ENCODE results near the gene CFDP1. TPM values are rescaled to one million over a fixed set of nuclear protein-coding genes. Genes with fewer than 3 reads are reported as not detected.

Gene CFDP1
- total and polyA plus RNA-seq, 2 of the 13 experiments (the other 11 are each of a cell fraction or from before 2014, with no cell fraction given), result 78.6 to 153 TPM

GRCh38 chr16:75252049-75252864 is 181.0 kb downstream of the CFDP1 start:
- CTCF ChIA-PET (ENCODE audit: low intra/inter-chr PET ratio, low total read pairs), result no interaction called here
- TF ChIP-seq RXRA (CRISPR knock-in tag; IDR thresholded peaks at IDR 0.05) (peak; percentile 13; the same call in 1 of the 2 replicates), ZNF687 (CRISPR knock-in tag; IDR thresholded peaks at IDR 0.05) (peak; percentile 67), FOXO1 (CRISPR knock-in tag; IDR thresholded peaks at IDR 0.05) (no peak; the same call in 1 of the 2 replicates), ZNF276 (CRISPR knock-in tag; IDR thresholded peaks at IDR 0.05; ENCODE audit: low read depth) (no peak; the same call in 1 of the 2 replicates), DMTF1 (CRISPR knock-in tag; IDR thresholded peaks at IDR 0.05) (no peak), GTF3A (CRISPR knock-in tag; conservative IDR thresholded peaks at IDR 0.05) (no peak), SP2 (CRISPR knock-in tag; IDR thresholded peaks at IDR 0.05) (no peak), ZNF780A (CRISPR knock-in tag; IDR thresholded peaks at IDR 0.05) (peak; percentile 65; the same call in 1 of the 2 replicates), ZNF292 (CRISPR knock-in tag; IDR thresholded peaks at IDR 0.05; ENCODE audit: borderline replicate concordance, low read depth) (0 out of 2 replicates have a peak, but pooled peaks have one; percentile 32), SPEN (CRISPR knock-in tag; IDR thresholded peaks at IDR 0.05; ENCODE audit: low read depth) (0 out of 2 replicates have a peak, but pooled peaks have one; percentile 63), KMT2B (CRISPR knock-in tag; IDR thresholded peaks at IDR 0.05) (no peak), POLR2AphosphoS2 (IDR thresholded peaks at IDR 0.05; ENCODE audit: low read depth, low read length) (peak; percentile 16; the same call in 1 of the 2 replicates), BORCS8-MEF2B (CRISPR knock-in tag; IDR thresholded peaks at IDR 0.05) (peak; percentile 24; the same call in 1 of the 2 replicates), ZNF781 (CRISPR knock-in tag; IDR thresholded peaks at IDR 0.05; ENCODE audit: borderline replicate concordance, not compliant biosample characterization) (peak; percentile 84), TEAD3 (CRISPR knock-in tag; optimal IDR thresholded peaks at IDR 0.05; ENCODE audit: borderline replicate concordance) (peak; percentile 1)

More at GRCh38 chr16:75252049-75252864, 181.0 kb downstream of the CFDP1 start:
- no peaks in the 10 kb centered on the region for H3K9me3 ChIP-seq (ENCODE audit: low read length)
- intact Hi-C loops (cut with micrococcal nuclease; ENCODE audit: unreplicated experiment) (loop anchor here (5.0 kb wide), 1 partner anchor 135 kb away; no protein-coding TSS in a partner anchor), in situ Hi-C loops (cut with HindIII; ENCODE audit: extremely low pct_ligation_motif_present, low pct_unique_long_range_greater_than_20kb) (no loop called here)
- H2AFZ ChIP-seq (ENCODE audit: low read length), result no peak overlapping the region
- peak overlapping the region; percentile 34 to 70 (median 43) for H3K4me3 ChIP-seq (replicated peaks in 1 of 3; ENCODE audit: insufficient read depth in 1 of 3, low read depth in 2 of 3, low read length in 3 of 3)
- POLR2A ChIA-PET, result interaction anchor here (0.8 to 14.7 kb wide), 6 partner anchors 12 to 76 kb away, joined by 3 to 312 read pairs (median 11); no protein-coding TSS in a partner anchor
- H3K36me3 ChIP-seq (replicated peaks in 1 of 2; ENCODE audit: control insufficient read depth in 1 of 2, insufficient read depth in 2 of 2, low read length in 2 of 2), result peaks cover 0 to 6% of the 10 kb centered on the region in 2 experiments; a peak in 2 of 5 replicates
- peak overlapping the region; percentile 70 for H3K9ac ChIP-seq (ENCODE audit: insufficient read depth, low read depth, low read length)
- FAIRE-seq (peak; percentile 8), DNase-seq (ENCODE audit: low spot score) (no peak), ATAC-seq (peak; percentile 3)
- H3K27ac ChIP-seq (ENCODE audit: extremely low read length, insufficient read depth, low read length), result peak overlapping the region; percentile 80
- peak overlapping the region; percentile 97 for H3K4me2 ChIP-seq (ENCODE audit: low read depth, low read length)
- H4K20me1 ChIP-seq (ENCODE audit: insufficient read depth, low read length), result peaks cover 50% of the 10 kb centered on the region
- 30% methylated on average over 24 of the region's 24 CpGs for WGBS (ENCODE audit: low lambda C conversion rate)
- H3K4me1 ChIP-seq (ENCODE audit: insufficient read depth, low read length), result peaks cover 84% of the 10 kb centered on the region
- TSS peak; percentile 74 for BruUV-seq (replicated peaks)
- H3K27me3 ChIP-seq (ENCODE audit: control insufficient read depth in 1 of 2, insufficient read depth in 2 of 2, low read length in 2 of 2), result no peaks in the 10 kb centered on the region; a peak in 1 of 5 replicates
- H3K79me2 ChIP-seq (ENCODE audit: insufficient read depth, low read length), result peaks cover 89% of the 10 kb centered on the region

All from HepG2 (cell line).